Left renal pelvis (tissue), 4 donors: Measurements from ENCODE around the gene ELOVL5. TPM values are rescaled to one million over a fixed set of nuclear protein-coding genes. Genes with fewer than 3 reads are reported as not detected.
"Not testable (repeated sequence)": the region's sequence is repeated elsewhere in the genome, so short reads cannot be mapped to it uniquely, and the experiment has no call there.

Experiments
- DNase-seq, 4 donors: peaks; one replicate each; pipeline ENCODE4 v3.0.0-alpha.2; 2013; ENCODE audit warnings: low read depth in 4 of 4, low spot score in 3 of 4
- polyA plus RNA-seq, 4 donors: library from polyadenylated mRNA; unstranded; fragments of 120-200 nt; gene quantifications; one replicate each; pipeline ENCODE4 v1.2.1, GENCODE V29; 2013; ENCODE audit not compliant: insufficient read length in 4 of 4

ELOVL5 gene
- polyA plus RNA-seq, 4 donors = 73.9 to 95.5 (median 84.3) TPM

DNA sequence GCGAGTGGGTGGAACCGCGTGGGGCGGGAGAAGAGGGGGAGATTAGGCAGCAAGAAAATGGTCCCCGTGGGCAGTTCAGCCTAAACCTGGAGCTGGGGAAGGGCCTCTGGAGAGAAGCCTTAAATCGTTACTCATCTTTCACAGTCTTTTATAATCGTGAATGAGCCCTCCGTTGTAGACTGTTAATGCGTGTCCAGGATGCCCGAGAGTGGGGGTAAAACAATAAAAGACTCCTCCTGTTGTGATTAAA, 11.0 kb upstream of the ELOVL5 start:
- no peak for DNase-seq

DNA sequence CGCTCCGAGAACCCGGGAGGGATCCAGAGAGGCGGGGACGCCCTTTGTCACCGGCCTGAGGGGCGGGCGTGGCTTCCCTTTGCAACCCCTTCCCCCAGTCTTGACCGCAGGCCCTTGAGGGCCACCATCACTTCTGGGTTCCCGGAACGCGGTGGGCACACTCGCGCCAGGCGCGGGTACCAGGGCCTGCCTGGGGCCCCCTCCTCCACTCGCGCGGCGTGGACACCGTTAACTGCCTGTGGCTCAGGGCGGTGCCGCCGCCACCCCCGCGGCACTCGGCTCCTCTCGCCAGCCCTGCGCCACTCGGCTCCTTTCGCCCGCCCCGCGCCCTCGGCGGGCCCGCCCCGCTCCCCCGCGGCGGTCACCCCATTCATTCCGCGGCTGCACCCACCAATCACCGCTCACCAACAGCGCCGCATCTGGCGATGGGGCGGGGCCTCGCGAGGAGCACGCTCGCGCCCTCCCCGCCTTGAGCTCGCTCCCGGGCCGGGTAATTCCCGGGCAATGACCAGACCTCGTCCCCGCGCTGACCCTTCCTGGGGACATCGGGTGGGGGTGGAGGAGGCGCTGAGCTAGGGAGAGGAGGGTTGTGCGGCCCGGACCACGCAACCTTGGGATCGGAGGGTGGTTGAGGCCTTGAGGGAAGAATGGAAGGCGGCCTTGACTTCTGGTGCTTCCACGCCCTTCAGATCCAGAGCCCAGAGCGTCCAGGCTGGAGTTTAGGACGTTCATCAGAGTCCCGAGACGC, 10.5 kb upstream of the ELOVL5 start:
- DNase-seq = peak; percentile 85 to 92 (median 89)

DNA sequence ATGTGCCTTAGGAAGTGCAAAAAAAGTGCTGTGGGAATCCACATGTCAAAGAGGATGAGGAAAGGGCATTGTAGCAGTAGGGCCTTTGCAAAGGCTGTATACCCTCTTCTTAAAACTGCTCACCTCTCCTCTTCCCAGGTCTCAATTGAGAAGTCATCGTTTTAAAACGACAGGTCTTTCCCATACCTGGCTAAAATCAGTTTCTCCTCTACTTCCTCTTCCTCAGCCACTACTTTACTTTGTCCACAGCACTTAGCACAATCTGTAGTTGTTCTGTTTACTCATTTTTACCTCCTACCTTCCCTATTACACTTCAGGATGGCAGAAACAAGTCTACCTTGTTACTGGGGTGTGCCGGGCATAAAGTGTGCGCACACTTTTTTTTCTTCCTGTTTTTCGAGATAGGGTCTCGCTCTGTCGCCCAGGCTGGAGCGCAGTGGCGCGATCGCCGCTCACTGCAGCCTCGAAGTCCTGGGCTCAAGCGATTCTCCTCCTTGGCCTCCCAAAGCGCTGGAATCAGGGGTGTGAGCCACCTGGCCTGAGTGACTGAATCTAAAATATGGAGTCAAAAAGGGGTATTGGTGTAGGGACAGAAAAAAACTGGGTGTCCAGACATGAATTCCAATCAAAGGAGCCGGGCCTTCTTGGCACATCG, 9.8 kb upstream of the ELOVL5 start:
- DNase-seq = peak in 1 of 4 donors; percentile 29

DNA sequence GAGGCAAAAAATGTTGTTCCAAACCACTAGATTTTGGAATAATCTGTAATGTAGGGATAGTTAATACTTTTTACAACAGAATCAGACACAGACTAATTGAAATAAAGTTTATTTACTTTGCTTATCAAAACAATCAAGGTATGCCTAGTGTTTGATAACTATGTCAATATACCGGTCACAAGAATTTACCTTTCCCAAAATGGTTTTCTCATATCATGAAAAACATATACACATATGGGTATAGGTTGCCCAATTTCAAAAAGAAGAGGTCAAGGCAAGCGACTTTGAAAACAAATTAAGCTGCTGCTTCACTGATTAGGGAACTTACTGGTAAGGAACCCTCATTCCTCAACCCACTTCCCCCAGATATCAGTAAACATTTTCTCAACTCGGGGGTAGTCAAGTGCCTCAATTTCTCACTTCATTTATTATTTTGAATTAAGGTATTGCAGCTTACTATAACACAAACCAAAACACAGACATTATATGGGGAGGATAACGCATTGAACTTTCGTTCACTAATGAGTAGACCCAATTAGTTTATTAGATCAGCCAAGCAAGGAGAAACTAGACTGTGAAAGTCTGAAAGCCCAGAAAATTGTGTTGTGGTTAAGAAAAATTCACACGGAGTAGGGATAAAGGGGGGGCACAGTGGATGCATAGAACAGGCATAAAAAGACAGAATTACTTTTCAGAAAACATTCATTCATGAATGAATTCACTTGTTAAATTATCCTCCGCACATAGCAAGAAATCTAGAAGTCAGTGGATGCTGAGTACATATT, 9.0 kb upstream of the ELOVL5 start:
- DNase-seq = no peak

DNA sequence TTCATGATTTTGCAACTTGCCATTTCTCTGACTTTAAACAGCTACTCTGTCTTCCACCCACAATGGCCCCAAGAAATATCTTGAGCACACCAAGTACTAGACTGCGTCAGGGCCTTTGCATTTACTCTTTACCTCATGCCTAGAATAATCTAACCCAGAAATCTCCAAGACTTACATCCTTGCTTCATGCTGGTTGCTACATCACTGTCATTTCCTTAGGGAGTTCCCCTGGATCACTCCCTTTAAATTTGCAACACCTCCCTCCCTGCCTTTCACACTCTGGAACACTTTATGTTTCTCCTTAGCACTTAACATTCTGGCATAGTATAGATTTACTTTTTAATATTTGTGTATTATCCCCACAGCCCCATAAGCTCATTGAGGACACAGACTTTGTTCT, 4.9 kb upstream of the ELOVL5 start:
- DNase-seq = no peak

DNA sequence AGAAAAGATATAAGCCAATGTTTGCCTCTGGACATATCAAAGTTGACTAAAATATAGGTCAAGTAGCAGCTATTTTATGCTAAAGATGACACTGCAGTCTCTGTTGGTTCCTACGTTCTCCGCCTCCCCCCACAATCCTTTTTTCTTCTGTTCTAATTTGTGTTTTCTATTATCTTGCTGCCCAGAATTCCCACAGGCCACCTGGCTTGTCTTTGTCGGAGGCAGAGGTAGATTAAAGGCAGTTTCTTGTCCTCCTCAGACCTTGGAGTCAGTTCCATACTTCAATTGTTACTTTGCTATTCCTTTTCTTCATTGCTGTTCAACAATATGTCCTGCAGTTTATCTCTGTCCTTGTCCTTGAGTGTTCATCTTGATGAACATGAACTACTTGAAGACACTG, 3.6 kb upstream of the ELOVL5 start:
- DNase-seq = no peak

DNA sequence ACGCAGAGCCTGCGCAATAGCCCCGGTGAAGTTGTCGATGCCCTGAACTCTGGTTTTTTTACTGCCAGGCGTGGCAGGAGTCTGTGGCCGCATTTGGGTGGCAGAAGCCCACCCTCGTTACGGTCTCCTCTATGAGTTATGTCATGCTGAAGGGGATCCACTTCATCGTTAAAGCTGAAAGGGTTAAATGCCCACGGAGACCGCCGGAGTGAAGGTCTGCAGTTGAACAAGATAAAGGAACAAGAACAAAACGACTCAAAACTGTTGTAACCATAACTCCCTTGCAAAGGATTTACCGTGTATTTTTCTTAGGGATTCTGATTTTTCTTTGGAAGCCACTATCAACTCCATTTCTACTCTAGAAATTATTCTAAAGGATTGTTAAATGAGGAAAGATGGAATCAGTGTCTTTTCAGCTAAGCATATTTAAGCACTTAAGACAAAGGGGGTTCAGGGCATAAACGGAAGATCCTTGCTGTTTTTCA, 501 bp upstream of the ELOVL5 start:
- no peak for DNase-seq

DNA sequence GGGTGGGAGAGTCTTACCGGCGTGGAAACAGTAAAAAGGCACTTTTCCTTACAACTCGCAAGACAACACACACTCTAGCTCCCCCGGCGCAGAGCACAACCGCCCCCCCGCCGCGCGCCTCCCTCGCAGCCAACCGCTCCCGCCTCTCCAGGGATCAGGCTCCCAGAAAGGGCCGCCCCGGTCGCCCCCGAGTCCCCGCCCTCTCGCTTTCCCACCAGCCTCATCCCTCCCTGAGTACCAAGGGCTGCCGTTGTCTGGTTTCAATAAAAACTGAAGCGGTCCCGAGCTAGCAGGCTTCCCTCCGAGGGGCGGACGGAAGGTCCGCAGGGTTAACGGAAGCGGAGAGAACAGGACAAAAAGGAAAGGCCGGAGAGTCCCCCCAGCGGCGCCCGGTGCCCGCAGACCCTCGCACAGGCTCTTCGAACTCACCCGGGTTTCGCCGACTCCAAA, 804 bp downstream of the ELOVL5 start:
- DNase-seq = peak in 3 of 4 donors; percentile 49 to 53 (median 50)

DNA sequence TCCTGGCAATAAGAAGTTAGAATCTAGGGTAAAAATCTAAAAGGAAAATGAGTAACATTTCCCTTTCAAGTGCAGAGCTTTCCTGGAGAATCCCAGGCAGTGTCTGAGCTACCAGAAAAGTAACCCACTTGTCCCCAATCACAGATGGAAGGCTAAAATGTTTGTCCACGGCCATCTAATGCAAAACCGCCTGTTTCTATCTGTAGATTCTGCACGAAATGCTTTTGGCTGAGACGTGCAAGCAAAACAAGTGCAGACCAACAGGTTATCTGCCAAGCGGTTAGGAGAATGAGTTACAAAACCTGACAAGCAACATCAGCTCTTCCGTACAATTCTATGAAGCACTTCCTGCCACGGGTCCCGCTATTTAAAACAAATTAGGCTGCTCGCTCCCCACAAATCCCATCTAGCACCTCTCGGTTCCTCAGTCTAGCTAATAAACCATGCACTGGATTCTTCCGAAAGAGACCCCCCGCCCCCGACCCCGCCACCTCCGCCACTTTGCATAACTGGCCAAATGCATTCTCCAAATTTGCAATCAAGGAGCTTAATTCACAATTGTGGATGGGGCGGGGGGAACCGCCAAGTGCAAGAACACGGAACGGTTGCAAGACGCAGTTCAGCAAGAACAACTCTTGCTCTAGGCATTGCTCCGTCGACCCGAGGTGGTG, 1.4 kb downstream of the ELOVL5 start:
- DNase-seq = peak in 1 of 4 donors; percentile 12

DNA sequence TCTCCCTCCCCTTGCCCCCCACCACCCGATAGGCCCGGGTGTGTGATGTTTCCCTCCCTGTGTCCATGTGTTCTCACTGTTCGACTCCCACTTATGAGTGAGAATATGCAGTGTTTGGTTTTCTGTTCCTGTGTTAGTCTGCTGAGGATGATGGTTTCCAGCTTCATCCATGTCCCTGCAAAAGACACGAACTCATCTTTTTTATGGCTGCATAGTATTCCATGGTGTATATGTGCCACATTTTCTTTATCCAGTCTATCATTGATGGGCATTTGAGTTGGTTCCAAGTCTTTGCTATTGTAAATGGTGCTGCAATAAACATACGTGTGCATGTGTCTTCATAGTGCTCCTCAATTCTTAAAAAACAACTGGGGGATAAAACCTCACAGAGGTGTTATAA, 2.7 kb downstream of the ELOVL5 start:
- not testable (repeated sequence) for DNase-seq

DNA sequence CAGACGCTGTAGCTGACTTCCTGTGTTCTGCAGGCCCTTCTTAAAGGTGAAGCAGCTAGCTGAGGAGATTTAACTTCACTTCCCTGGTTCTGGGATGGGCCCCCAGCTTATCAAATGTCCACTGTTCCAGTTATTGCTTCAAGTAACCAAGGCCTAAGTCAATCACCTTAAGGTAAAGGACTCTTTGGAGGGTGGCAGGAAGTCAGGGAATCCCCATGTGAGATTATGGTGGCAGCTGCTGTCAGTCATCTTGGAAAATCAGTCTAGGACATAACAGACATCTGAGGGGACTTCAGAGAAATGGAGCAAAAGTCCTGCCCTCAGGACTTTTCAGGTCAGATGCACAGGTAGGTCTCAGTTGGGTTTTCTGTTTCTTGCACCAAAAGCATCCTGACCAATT, 3.8 kb downstream of the ELOVL5 start:
- no peak for DNase-seq

DNA sequence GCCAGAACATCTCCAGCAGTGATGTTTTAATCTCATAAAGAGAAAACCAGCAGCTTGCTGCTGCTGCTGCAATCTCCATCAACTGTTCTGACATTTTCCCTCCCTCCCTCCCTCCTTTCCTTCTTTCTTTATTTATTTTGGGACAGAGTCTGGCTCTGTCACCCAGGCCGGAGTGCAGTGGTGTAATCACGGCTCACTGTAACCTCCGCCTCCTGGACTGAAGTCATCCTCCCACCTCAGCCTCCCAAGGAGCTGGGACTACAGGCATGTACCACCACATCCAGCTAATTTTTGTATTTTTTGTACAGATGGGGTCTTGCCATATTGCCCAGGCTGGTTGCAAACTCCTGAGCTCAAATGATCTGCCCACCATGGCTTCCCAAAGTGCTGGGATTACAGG, 5.7 kb downstream of the ELOVL5 start:
- DNase-seq = no peak

DNA sequence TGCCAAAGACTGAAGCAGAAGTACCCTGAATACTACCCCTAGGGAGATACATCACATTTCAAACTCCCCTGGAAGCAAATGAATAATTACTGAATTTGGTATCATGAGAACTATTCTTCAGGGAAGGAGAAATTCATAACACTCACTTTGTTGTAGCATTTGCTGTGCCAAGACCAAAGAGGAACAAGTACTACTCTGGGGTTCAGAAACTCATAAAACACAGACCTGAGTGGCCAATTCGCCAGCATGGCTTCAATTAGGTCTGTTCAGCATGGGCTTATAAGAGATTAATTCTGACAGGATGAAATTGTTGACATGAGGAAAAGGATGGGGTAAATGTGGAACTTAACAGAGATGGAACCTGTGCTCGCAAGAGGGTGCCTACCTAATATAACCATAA, 6.5 kb downstream of the ELOVL5 start:
- DNase-seq = no peak

DNA sequence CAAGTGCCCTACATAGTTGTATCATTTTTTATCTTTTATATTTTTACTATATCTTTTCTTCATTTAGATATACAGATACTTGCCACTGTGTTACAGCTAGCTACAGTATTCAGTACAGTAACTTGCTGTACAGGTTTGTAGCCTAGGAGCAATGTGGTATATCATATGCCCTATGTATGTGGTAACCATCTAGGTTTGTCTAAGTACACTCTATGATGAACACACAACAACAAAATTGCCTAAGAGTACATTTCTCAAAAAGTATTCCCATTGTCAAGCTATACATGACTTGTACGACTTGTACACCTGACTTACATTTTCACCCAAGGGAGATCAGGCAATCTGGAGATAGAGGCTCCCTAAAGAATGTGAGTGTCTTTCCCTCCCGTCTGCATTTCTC, 8.2 kb downstream of the ELOVL5 start:
- no peak for DNase-seq

DNA sequence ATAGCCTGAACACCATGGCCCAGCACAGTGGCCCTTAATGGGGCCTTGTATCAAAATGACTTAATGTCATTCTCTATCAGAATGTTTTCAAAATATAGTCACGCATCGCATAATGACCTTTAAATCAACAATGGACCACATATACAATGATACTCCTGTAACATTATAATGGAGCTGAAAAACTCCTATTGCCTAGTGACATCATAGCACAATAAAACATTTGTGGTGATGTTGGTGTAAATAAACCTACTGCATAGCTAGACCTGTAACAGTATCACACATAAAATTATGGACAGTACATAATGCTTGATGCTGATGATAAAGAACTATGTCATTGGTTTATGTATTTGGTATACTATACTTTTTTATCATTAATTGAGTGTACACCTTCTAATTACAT, 9.3 kb downstream of the ELOVL5 start:
- DNase-seq = no peak

DNA sequence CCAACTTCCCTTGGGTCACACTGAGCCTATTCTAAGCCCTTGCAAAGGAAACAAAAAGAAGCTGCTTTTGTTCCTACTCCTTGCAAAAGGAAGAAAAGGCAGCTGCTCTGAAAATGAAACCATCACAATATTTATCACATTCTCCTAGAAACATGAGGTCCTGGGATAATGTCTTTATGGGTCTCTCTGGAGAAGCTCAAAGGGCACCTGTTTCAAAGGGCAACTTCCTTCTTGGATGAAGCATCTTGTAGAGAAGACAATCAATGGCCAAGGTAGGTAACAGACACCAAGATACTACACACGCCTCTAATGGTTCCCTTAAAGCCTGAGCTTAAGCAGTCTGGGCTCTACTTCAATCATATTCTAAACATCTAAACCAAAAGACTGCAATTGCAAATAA, 10.4 kb downstream of the ELOVL5 start:
- no peak for DNase-seq

DNA sequence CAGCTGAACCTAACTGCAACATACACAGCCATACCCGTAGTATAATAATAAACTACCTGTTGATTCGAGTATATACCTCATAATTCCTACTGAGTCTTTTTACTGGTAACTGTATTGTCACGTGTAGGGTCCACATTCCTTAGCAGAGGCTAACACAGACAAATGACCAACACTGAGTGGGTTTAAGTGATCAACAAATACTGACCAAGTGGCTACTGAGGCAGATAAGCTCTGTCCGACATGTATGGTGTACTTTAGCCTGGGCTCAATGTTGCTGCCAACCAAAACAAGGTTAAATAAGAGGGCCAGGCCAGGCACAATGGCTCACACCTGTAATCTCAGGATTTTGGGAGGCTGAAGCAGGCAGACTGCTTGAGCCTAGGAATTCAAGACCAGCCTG, 12.7 kb downstream of the ELOVL5 start:
- no peak for DNase-seq

DNA sequence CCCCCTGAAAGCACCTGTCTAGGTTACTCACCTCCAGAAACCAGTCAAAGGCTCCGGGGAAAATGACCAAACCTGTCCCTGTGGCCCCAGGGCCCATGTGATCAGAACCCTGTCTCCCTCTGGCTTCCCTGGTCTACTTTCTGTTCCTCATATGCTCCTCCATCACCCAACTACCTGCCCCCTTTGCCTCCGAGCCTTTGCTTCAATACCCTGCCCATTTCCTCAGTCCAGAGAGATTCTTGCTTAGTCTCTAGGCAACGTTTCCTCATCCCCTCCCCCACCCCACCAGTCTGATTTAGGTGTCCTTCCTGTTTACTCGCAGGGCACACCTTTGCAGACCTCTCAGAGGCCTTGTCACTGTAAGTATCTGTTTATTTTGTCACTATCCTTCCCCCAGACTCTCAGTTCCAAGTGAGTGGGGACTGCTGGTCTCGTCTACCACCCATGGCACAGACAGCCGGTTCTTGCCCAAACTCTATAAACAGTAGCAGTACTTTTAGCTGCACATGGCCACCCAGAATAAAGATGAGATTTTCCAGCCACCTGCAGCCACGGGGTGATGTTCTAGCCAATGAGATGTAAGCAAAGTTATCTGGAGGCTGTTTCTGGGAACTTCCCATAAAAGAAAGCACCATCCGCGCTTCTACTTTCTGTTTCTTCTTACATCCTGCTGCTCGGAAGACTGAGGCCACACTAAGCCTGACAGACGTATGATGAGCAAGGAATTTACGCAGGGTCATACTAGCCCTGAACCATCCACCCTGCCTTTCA, 13.3 kb downstream of the ELOVL5 start:
- no peak for DNase-seq

DNA sequence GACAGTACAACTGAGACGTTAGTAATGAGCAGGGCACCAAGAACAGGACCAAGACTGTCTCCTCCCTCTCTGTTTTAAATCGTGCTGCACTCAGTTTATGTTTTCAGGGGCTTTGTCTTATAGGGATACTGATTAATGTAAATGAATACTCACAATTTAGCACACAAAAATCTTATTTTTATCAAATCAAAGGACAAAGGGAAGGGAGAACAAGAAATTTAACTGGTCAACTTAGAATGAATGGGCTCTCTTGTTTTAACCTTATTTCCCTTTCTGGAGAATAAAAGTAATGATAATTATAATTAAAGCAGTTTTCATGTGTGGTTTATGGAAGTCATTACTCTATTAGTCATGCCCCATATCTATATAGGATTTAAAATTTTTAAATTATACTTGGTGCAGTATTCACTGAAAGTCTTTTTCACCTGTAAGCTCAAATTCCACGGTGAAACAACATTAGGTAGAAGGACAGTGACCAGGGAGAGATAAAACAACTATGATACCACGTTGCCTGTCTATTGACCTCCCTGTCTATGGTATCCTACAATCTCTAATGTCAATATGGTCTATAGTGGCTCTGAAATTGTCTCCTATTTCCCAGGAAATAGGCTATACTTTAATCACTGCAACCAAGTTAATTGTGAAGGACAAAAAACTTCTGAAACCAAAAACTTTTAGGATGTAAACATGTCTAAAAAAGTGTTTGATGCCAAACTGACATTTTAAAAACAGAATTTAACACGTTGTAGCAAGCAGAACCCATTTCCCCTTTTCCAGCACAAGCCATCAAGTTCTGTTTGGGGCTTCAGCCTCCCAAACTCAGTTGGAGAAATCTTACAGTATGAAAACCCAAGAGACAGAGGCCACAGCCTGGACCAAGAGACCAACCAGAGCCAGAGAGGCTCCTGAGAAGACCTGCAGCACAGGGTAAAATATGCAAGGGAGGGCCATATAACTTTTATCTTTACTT, 15.0 kb downstream of the ELOVL5 start:
- no peak for DNase-seq
